K562 (cell line): Measurements from ENCODE around the gene MRPL55. TPM values are rescaled to one million over a fixed set of nuclear protein-coding genes. Genes with fewer than 3 reads are reported as not detected.

Experiments
- ADNP ChIP-seq: fragments of 200-800 bp; sonication (Bioruptor generic); IDR thresholded peaks from 2 replicates; pipeline ENCODE4 v1.6.1; 2016; ENCODE audit warnings: missing genetic modification characterization, missing compliant biosample characterization
- CAMTA2 ChIP-seq: fragments of 250-450 bp; sonication (Bioruptor Pico); conservative IDR thresholded peaks from 2 replicates; pipeline ENCODE4 v1.5.1; 2022
- CBFB ChIP-seq: sonication (generic); formaldehyde crosslinking; IDR thresholded peaks from 2 replicates; pipeline ENCODE4 v1.4.0; 2020; ENCODE audit warnings: mild to moderate bottlenecking, missing genetic modification reagents
- ILF3 ChIP-seq: fragments of 450-650 bp; IDR thresholded peaks from 2 replicates; pipeline ENCODE4 v1.6.1; 2018; ENCODE audit warnings: antibody characterized with exemption, mild to moderate bottlenecking, moderate library complexity, borderline replicate concordance
- JUND ChIP-seq, 2 experiments: IDR thresholded peaks; 2 replicates in 1 of 2; 3 replicates in 1 of 2; pipeline ENCODE4 v1.6.1; 2011; ENCODE audit warnings: borderline replicate concordance in 2 of 2, low read depth in 2 of 2, low read length in 2 of 2, improper control_type of control experiment in 1 of 2, missing biosample characterization in 1 of 2, missing genetic modification characterization in 1 of 2, missing genetic modification reagents in 1 of 2
- KLF10 ChIP-seq: fragments of 250-450 bp; sonication (Bioruptor Pico); IDR thresholded peaks from 2 replicates; pipeline ENCODE4 v1.6.1; 2021; ENCODE audit warnings: matching md5 sums
- KLF13 ChIP-seq: fragments of 450-650 bp; IDR thresholded peaks from 2 replicates; pipeline ENCODE4 v1.6.1; 2016; ENCODE audit warnings: missing genetic modification characterization, low read depth, mild to moderate bottlenecking, missing compliant biosample characterization, moderate library complexity, borderline replicate concordance
- LARP7 ChIP-seq: fragments of 450-650 bp; IDR thresholded peaks from 2 replicates; pipeline ENCODE4 v1.6.1; 2016
- MCM7 ChIP-seq, 2 experiments: fragments of 450-650 bp; IDR thresholded peaks; 2 replicates each; pipeline ENCODE4 v1.6.1; 2016 to 2018
- POLR3A ChIP-seq: IDR thresholded peaks from 2 replicates; pipeline ENCODE4 v1.6.1; 2011; ENCODE audit warnings: borderline replicate concordance, mild to moderate bottlenecking, moderate library complexity; ENCODE audit not compliant: insufficient read length, insufficient read depth; ENCODE audit errors: extremely low read depth
- PPARD ChIP-seq: fragments of 250-450 bp; sonication (Bioruptor Pico); IDR thresholded peaks from 2 replicates; pipeline ENCODE4 v1.8.0; 2022; ENCODE audit warnings: inconsistent platforms, mild to moderate bottlenecking, moderate library complexity
- SAFB ChIP-seq: fragments of 200-400 bp; formaldehyde crosslinking; IDR thresholded peaks from 2 replicates; pipeline ENCODE4 v1.6.1; 2017; ENCODE audit warnings: low read depth, low read length, borderline replicate concordance
- SMAD1 ChIP-seq: fragments of 150-350 bp; IDR thresholded peaks from 2 replicates; pipeline ENCODE4 v1.6.1; 2014; ENCODE audit warnings: low read length, low read depth; ENCODE audit not compliant: partially characterized antibody
- TAF1 ChIP-seq: IDR thresholded peaks from 2 replicates; pipeline ENCODE4 v1.6.1; 2011; ENCODE audit warnings: mild to moderate bottlenecking, low read length, moderate library complexity; ENCODE audit not compliant: insufficient read depth, control insufficient read depth, severe bottlenecking; ENCODE audit errors: extremely low read depth
- TBP ChIP-seq: optimal IDR thresholded peaks from 2 replicates; pipeline ENCODE3; 2011; ENCODE audit warnings: low read depth, low read length, improper control_type of control experiment
- ZNF24 ChIP-seq: fragments of 450-650 bp; IDR thresholded peaks from 2 replicates; pipeline ENCODE4 v1.6.1; 2016
- ZNF668 ChIP-seq: fragments of 250-450 bp; sonication (Bioruptor Pico); IDR thresholded peaks from 2 replicates; pipeline ENCODE4 v1.8.0; 2022; ENCODE audit warnings: mild to moderate bottlenecking, inconsistent platforms
- polyA plus RNA-seq, 8 experiments: library from polyadenylated mRNA; depleted of rRNA in 4 of 8; stranded (reverse) in 5 of 8; unstranded in 3 of 8; fragments of >200 nt; fragmentation: Nextera tagmentation in 2 of 8; fragmentation: Illumina TruSeq in 1 of 8; extraction: Ambion mirVana in 2 of 8; extraction: Trizol in 1 of 8; gene quantifications; 2 replicates each; pipeline versions ENCODE4 v1.2.1 to v1.2.3, GENCODE V29; 2011 to 2014; ENCODE audit warnings: inconsistent platforms in 1 of 8, missing spikeins in 1 of 8
- total RNA-seq, 7 experiments: library from RNA; depleted of rRNA in 6 of 7; stranded (reverse); fragments of >200 nt in 6 of 7; fragmentation: Illumina TruSeq in 2 of 7; extraction: Trizol in 2 of 7; gene quantifications; 2 replicates each; pipeline versions ENCODE4 v1.2.1 to v1.2.3, GENCODE V29; 2011 to 2021; ENCODE audit warnings: low replicate concordance in 1 of 7
- TF ChIP-seq, protein P1 (sequence below): fragments of 450-650 bp; conservative IDR thresholded peaks from 2 replicates; pipeline ENCODE4 v1.6.1; 2016; ENCODE audit warnings: missing genetic modification characterization, low read depth, mild to moderate bottlenecking, missing compliant biosample characterization, moderate library complexity
- TF ChIP-seq, protein P2 (sequence below): fragments of 250-450 bp; sonication (Bioruptor Pico); IDR thresholded peaks from 2 replicates; pipeline ENCODE4 v1.8.0; 2022; ENCODE audit warnings: inconsistent platforms
- TF ChIP-seq, protein P3 (sequence below): sonication (generic); formaldehyde crosslinking; IDR thresholded peaks from 2 replicates; pipeline ENCODE4 v1.8.1; 2023; ENCODE audit warnings: mild to moderate bottlenecking, missing genetic modification reagents

The MRPL55 gene
- total and polyA plus RNA-seq, 9 of the 15 experiments (the other 6 are each of a cell fraction or from before 2014, with no cell fraction given) = 34.9 to 228 (median 81.0) TPM

DNA sequence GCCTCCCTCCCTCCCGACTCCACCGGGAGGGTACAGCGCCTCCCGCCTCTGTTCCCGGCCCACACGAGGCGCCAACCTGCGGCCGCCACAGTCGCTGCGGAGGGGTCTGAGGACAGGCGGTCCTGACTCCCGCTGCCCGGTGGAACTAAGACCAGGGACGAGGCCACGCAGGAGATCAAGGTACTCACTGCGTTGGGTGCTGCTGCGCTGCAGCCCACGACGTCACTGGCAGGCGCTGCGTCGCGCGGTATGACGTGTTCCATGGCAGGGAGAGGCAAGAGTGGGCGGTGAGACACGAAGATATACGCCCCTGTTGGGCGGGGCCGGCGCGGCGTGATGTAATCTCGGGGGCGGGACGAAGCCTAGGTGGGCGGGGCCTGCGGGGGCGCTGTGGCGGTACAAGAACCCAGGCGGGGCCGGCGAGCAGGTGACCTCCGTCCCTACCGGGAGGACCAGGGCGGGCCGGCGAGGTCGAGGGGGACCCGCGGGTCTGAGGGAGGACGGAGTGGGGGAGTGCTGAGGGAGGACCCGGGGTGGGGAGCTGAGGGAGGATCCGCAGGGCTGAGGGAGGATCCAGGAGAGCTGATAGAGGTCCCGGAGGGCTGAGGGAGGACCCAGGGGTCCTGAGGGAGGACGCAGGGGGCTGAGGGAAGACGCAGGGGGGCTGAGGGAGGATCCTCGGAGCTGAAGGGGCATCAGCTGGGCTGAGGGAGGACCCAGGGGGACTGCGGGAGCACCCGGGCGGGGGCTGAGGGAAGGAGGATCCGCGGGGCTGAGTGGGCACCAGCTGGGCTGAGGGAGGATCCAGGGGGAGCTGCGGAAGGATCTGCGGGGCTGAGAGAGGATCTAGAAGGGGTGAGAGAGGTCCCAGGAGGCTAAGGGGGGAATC is at the start of gene MRPL55 (continued):
- TF ChIP-seq JUND (IDR thresholded peaks at IDR 0.05; ENCODE audit: borderline replicate concordance, low read depth, low read length) (peak; percentile 88), JUND (tag; IDR thresholded peaks at IDR 0.05; ENCODE audit: borderline replicate concordance, low read depth, low read length) (peak; percentile 74; the same call in 1 of the 3 replicates), SAFB (no peak), TBP (peak; percentile 81), ZNF24 (no peak), PPARD (CRISPR knock-in tag) (no peak), KLF13 (tag) (no peak; the same call in 1 of the 2 replicates), ADNP (tag) (no peak), CAMTA2 (no peak), TAF1 (peak; percentile 88), LARP7 (0 out of 2 replicates have a peak, but pooled peaks have one; percentile 24), ILF3 (no peak), CBFB (peak; percentile 81; the same call in 1 of the 2 replicates), POLR3A (no peak), MCM7 (IDR thresholded peaks at IDR 0.05) (no peak), ZNF668 (no peak), SMAD1 (peak; percentile 34), KLF10 (CRISPR knock-in tag) (no peak)
- TF ChIP-seq, protein P1, sequence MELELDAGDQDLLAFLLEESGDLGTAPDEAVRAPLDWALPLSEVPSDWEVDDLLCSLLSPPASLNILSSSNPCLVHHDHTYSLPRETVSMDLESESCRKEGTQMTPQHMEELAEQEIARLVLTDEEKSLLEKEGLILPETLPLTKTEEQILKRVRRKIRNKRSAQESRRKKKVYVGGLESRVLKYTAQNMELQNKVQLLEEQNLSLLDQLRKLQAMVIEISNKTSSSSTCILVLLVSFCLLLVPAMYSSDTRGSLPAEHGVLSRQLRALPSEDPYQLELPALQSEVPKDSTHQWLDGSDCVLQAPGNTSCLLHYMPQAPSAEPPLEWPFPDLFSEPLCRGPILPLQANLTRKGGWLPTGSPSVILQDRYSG (tag) = no peak
- TF ChIP-seq, protein P2, sequence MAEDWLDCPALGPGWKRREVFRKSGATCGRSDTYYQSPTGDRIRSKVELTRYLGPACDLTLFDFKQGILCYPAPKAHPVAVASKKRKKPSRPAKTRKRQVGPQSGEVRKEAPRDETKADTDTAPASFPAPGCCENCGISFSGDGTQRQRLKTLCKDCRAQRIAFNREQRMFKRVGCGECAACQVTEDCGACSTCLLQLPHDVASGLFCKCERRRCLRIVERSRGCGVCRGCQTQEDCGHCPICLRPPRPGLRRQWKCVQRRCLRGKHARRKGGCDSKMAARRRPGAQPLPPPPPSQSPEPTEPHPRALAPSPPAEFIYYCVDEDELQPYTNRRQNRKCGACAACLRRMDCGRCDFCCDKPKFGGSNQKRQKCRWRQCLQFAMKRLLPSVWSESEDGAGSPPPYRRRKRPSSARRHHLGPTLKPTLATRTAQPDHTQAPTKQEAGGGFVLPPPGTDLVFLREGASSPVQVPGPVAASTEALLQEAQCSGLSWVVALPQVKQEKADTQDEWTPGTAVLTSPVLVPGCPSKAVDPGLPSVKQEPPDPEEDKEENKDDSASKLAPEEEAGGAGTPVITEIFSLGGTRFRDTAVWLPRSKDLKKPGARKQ (CRISPR knock-in tag) = no peak
- TF ChIP-seq, protein P3, sequence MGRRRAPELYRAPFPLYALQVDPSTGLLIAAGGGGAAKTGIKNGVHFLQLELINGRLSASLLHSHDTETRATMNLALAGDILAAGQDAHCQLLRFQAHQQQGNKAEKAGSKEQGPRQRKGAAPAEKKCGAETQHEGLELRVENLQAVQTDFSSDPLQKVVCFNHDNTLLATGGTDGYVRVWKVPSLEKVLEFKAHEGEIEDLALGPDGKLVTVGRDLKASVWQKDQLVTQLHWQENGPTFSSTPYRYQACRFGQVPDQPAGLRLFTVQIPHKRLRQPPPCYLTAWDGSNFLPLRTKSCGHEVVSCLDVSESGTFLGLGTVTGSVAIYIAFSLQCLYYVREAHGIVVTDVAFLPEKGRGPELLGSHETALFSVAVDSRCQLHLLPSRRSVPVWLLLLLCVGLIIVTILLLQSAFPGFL (CRISPR knock-in tag) = no peak
